Smooth muscle cell (in vitro differentiated cells): ENCODE data around the gene LCP2. TPM values are rescaled to one million over a fixed set of nuclear protein-coding genes. Genes with fewer than 3 reads are reported as not detected.

Experiments used
- DNase-seq: peaks from one replicate; lab custom pipeline; 2025; ENCODE audit not compliant: unreplicated experiment; lab: John Stamatoyannopoulos, UW
- H2AFZ ChIP-seq: fragments of 200-600 bp; sonication (generic); 2 replicates; pipeline ENCODE4 v1.6.0; 2016; ENCODE audit warnings: antibody characterized with exemption, low read depth, mild to moderate bottlenecking
- H3F3A ChIP-seq: fragments of 200-600 bp; sonication (generic); 2 replicates; pipeline ENCODE4 v1.6.0; 2017; ENCODE audit warnings: antibody characterized with exemption, low read depth
- H3K27ac ChIP-seq: fragments of 200-600 bp; sonication (generic); 2 replicates; pipeline ENCODE4 v1.5.1; 2016; ENCODE audit warnings: low read depth, mild to moderate bottlenecking
- H3K27me3 ChIP-seq: fragments of 200-600 bp; sonication (generic); 2 replicates; pipeline ENCODE4 v1.6.1; 2016; ENCODE audit warnings: low read depth, mild to moderate bottlenecking
- H3K36me3 ChIP-seq: fragments of 200-600 bp; sonication (generic); 2 replicates; pipeline ENCODE4 v1.5.1; 2016; ENCODE audit warnings: low read depth
- H3K4me1 ChIP-seq: fragments of 200-600 bp; sonication (generic); 2 replicates; pipeline ENCODE4 v1.5.1; 2016; ENCODE audit warnings: low read depth
- H3K4me2 ChIP-seq: fragments of 200-600 bp; sonication (generic); 2 replicates; pipeline ENCODE4 v1.6.0; 2016; ENCODE audit warnings: mild to moderate bottlenecking
- H3K4me3 ChIP-seq: fragments of 200-600 bp; sonication (generic); 2 replicates; pipeline ENCODE4 v1.5.1; 2016; ENCODE audit warnings: mild to moderate bottlenecking
- H3K79me2 ChIP-seq: fragments of 200-600 bp; sonication (generic); 2 replicates; pipeline ENCODE4 v1.6.0; 2016; ENCODE audit warnings: low read depth, mild to moderate bottlenecking
- H3K9ac ChIP-seq: fragments of 200-600 bp; sonication (generic); 2 replicates; pipeline ENCODE4 v1.6.0; 2016; ENCODE audit warnings: low read depth
- H3K9me3 ChIP-seq: fragments of 200-600 bp; sonication (generic); replicated peaks from 2 replicates; pipeline ENCODE4 v1.5.1; 2016; ENCODE audit warnings: low read depth
- H4K20me1 ChIP-seq: fragments of 200-600 bp; sonication (generic); 2 replicates; pipeline ENCODE4 v1.6.0; 2016; ENCODE audit warnings: low read depth
- WGBS: methylation state at CpG from one replicate; pipeline ENCODE4 v1.1.7; 2016; ENCODE audit warnings: low lambda C conversion rate; 5-methylcytosine and 5-hydroxymethylcytosine counted together
- polyA plus RNA-seq: library from polyadenylated mRNA; unstranded; fragments of >200 nt; fragmentation: Nextera tagmentation; extraction: Ambion mirVana; gene quantifications from 2 replicates; pipeline ENCODE4 v1.2.1, GENCODE V29; 2016
- total RNA-seq: library from RNA; depleted of rRNA; stranded (reverse); fragments of >200 nt; gene quantifications from 2 replicates; pipeline ENCODE4 v1.2.3, GENCODE V29; 2014
- TF ChIP-seq, protein P1 (sequence below): fragments of 200-600 bp; sonication (generic); IDR thresholded peaks from 2 replicates; pipeline ENCODE4 v1.5.1; 2017; ENCODE audit warnings: borderline replicate concordance, mild to moderate bottlenecking, antibody characterized with exemption; ENCODE audit not compliant: insufficient read depth, poor library complexity, severe bottlenecking

LCP2 gene
- total and polyA plus RNA-seq, 2 experiments from 2014 or later: 0.45 to 2.7 TPM

DNA sequence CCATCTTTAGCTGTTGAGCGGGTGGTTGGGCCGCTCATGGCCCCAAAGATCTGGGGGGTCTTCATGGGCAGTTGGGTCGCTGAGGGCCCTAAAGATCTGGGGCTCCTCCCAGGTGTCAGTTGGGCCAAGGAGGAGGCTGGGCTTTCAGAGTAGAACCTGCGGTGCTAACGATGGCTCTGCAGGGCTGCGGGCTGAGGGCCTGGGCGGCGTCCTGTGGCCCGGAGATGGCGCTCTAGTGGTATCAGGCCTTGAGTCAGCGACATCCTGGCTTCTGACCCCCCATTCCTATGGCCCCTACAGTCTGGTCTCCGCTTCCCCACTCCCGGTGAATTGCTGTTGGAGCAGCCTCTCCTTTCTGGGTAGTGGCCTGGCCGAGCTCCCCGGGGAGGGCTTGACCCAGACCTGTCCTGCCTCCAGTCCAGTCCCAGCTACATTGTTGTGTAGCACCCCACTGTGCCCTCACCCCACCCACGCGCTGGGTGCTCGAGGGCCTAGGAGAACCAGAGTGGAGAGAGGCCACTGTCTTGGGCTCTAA is 64.2 kb downstream of the LCP2 start:
- Histone ChIP-seq H3K9ac (no peak overlapping the region), H3K79me2 (no peaks in the 10 kb centered on the region), H3K4me3 (no peak overlapping the region), H3K9me3 (no peaks in the 10 kb centered on the region), H3K4me1 (peaks cover under 1% of the 10 kb centered on the region), H2AFZ (no peak overlapping the region), H3K4me2 (no peak overlapping the region), H3K27me3 (no peaks in the 10 kb centered on the region), H3K36me3 (no peaks in the 10 kb centered on the region), H3K27ac (no peak overlapping the region), H4K20me1 (no peaks in the 10 kb centered on the region), H3F3A (no peaks in the 10 kb centered on the region)
- TF ChIP-seq, protein P1, sequence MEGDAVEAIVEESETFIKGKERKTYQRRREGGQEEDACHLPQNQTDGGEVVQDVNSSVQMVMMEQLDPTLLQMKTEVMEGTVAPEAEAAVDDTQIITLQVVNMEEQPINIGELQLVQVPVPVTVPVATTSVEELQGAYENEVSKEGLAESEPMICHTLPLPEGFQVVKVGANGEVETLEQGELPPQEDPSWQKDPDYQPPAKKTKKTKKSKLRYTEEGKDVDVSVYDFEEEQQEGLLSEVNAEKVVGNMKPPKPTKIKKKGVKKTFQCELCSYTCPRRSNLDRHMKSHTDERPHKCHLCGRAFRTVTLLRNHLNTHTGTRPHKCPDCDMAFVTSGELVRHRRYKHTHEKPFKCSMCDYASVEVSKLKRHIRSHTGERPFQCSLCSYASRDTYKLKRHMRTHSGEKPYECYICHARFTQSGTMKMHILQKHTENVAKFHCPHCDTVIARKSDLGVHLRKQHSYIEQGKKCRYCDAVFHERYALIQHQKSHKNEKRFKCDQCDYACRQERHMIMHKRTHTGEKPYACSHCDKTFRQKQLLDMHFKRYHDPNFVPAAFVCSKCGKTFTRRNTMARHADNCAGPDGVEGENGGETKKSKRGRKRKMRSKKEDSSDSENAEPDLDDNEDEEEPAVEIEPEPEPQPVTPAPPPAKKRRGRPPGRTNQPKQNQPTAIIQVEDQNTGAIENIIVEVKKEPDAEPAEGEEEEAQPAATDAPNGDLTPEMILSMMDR: no peak
- 96% methylated on average over 15 of the region's 18 CpGs for WGBS
- DNase-seq: no peak

DNA sequence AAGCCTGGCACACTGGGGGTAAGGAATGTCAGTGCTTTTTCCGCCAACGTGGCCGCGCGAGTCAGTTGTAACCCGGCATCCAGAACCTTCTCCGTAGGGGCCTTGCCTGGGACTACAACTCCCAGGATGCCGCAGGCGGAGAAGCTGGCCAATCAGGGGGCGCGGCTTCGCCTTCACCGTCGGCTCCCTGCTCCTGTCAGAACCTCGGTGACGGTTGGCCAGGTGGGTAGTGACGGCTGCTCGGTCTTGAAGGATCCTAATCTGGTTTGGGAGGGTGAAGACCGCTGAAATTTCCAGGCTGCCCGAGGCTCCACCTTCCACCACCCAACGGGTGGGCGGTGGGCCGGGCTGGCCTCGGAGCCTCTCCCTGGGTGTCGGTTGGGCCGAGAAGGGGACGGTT is 64.8 kb downstream of the LCP2 start, which contains the start of gene C5orf58:
C5orf58 (plus strand) TSS at position 200 of the 400 bp plus-strand sequence. CDS start 1,992 bp downstream, outside the sequence.
- Histone ChIP-seq H3K27ac (no peak within 1 kb of the TSS), H3K9ac (no peak within 1 kb of the TSS), H3K9me3 (no peaks in the 10 kb centered on the region), H3K4me1 (no peaks in the 10 kb centered on the region), H2AFZ (no peak within 1 kb of the TSS), H3K79me2 (no peaks in the 10 kb centered on the region), H3K36me3 (no peaks in the 10 kb centered on the region), H4K20me1 (no peaks in the 10 kb centered on the region), H3K4me2 (no peak within 1 kb of the TSS), H3K4me3 (no peak within 1 kb of the TSS), H3K27me3 (no peaks in the 10 kb centered on the region), H3F3A (no peaks in the 10 kb centered on the region)
- TF ChIP-seq, protein P1: no peak
- 95% methylated on average over 27 of the region's 27 CpGs for WGBS
- no peak for DNase-seq

DNA sequence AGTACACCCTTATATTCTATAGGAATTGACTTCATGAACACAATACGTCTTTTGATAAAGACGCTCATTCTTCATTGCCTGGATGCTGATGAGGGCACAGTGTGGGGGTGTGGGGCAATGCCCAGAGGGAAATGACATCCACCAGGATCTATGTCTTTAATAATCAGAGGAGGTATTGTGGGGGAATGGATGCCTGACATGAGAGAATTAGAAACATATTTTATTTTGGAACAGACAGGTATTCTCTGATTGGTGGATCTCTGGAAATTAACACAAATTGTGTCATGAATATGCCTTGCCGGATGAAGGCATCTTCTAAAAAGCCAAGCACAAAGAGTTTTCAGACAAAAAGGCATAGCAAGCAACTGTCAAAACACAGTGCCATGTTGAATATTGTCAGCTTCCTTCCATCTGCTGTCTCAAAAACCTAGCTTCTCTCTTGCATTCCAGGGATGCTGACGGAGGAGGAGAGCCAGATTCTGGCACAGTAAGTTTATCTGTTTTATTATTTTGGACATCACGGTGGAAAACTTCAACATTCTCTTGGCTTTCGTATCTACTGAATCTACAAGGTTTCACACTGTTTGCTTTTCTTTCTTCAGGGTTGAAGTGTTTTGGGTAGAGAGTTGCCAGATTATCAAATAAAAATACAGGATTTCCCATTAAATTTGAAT is 68.7 kb downstream of the LCP2 start:
- no peaks in the 10 kb centered on the region for H4K20me1 ChIP-seq
- no peaks in the 10 kb centered on the region for H3K79me2 ChIP-seq
- H3K27ac ChIP-seq: no peak overlapping the region
- H3K9me3 ChIP-seq: no peaks in the 10 kb centered on the region
- H3F3A ChIP-seq: no peaks in the 10 kb centered on the region
- no peak overlapping the region for H3K9ac ChIP-seq
- peaks cover under 1% of the 10 kb centered on the region for H3K4me1 ChIP-seq
- H3K36me3 ChIP-seq: no peaks in the 10 kb centered on the region
- H3K4me3 ChIP-seq: no peak overlapping the region
- TF ChIP-seq, protein P1: no peak
- 91% methylated on average over 6 of the region's 6 CpGs for WGBS
- H3K4me2 ChIP-seq: no peak overlapping the region
- H2AFZ ChIP-seq: no peak overlapping the region
- no peak for DNase-seq
- no peaks in the 10 kb centered on the region for H3K27me3 ChIP-seq
